SK-N-SH treated with all-trans-retinoic acid at 6 μM for 48 hours (cell line): ENCODE results near the gene PRSS58.

ENCODE experiments used
- ARNTL ChIP-seq: fragments of 450-650 bp; formaldehyde crosslinking; IDR thresholded peaks from 2 replicates; pipeline ENCODE4 v1.5.0; 2020; ENCODE audit warnings: low read depth, mild to moderate bottlenecking, moderate library complexity, borderline replicate concordance
- BACH2 ChIP-seq: fragments of 250-450 bp; sonication (Bioruptor Pico); IDR thresholded peaks from 2 replicates; pipeline ENCODE4 v1.9.0; 2021; ENCODE audit warnings: mild to moderate bottlenecking, borderline replicate concordance
- ESRRG ChIP-seq: fragments of 250-450 bp; sonication (Bioruptor Pico); IDR thresholded peaks from 2 replicates; pipeline ENCODE4 v1.6.1; 2021; ENCODE audit warnings: mild to moderate bottlenecking
- ISL1 ChIP-seq: fragments of 250-450 bp; sonication (Bioruptor Pico); IDR thresholded peaks from 2 replicates; pipeline ENCODE4 v2.1.2; 2022; ENCODE audit warnings: mild to moderate bottlenecking, moderate library complexity
- OSR1 ChIP-seq: fragments of 250-450 bp; sonication (Bioruptor Pico); IDR thresholded peaks from 2 replicates; pipeline ENCODE4 v1.8.0; 2022; ENCODE audit warnings: moderate library complexity, mild to moderate bottlenecking, inconsistent platforms
- RARB ChIP-seq: fragments of 250-450 bp; sonication (Bioruptor Pico); IDR thresholded peaks from 2 replicates; pipeline ENCODE4 v1.8.0; 2021; ENCODE audit warnings: mild to moderate bottlenecking, moderate library complexity
- SNAI2 ChIP-seq: fragments of 250-450 bp; sonication (Bioruptor Pico); IDR thresholded peaks from 2 replicates; pipeline ENCODE4 v1.5.0; 2020; ENCODE audit warnings: mild to moderate bottlenecking, moderate library complexity
- TCF4 ChIP-seq: fragments of 250-450 bp; sonication (Bioruptor Pico); IDR thresholded peaks from 2 replicates; pipeline ENCODE4 v1.8.0; 2021; ENCODE audit warnings: mild to moderate bottlenecking, moderate library complexity, borderline replicate concordance
- ZFP3 ChIP-seq: fragments of 250-450 bp; sonication (Bioruptor Pico); IDR thresholded peaks from 2 replicates; pipeline ENCODE4 v1.5.0; 2020; ENCODE audit warnings: mild to moderate bottlenecking, moderate library complexity
- ZNF565 ChIP-seq: fragments of 450-650 bp; formaldehyde crosslinking; conservative IDR thresholded peaks from 2 replicates; pipeline ENCODE4 v1.5.0; 2020; ENCODE audit warnings: low read depth, mild to moderate bottlenecking, moderate library complexity
- ZNF8 ChIP-seq: fragments of 450-650 bp; formaldehyde crosslinking; IDR thresholded peaks from 2 replicates; pipeline ENCODE4 v1.5.0; 2020; ENCODE audit warnings: mild to moderate bottlenecking, moderate library complexity
- TF ChIP-seq, protein P1 (sequence below): fragments of 250-450 bp; sonication (Bioruptor Pico); IDR thresholded peaks from 2 replicates; pipeline ENCODE4 v1.8.0; 2020; ENCODE audit warnings: mild to moderate bottlenecking, moderate library complexity, borderline replicate concordance

DNA sequence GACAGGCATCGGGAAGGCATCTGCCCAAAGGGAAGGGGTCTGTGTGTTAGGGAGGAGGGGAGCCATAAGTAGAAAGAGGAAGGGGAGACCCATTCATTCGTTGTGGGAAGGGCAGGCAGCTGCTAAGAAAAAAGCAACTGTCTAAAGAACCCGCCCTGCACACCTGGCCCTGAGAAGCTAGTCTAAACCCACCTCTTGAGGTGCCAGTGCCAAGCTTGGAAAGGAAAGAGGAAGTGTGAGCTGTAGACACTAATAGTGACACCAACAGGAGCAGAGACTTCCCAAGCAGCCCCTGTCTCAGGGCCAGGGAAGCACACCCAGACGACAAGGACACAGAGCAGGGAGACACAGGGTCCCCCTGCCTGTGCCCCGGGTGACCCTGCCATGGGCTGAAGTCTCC is 40.8 kb upstream of the PRSS58 start:
- TF ChIP-seq BACH2 (no peak), SNAI2 (no peak), TCF4 (CRISPR knock-in tag) (no peak), ZNF8 (CRISPR knock-in tag) (no peak), OSR1 (CRISPR knock-in tag) (no peak), ESRRG (no peak), ARNTL (no peak), RARB (CRISPR knock-in tag) (no peak), ZFP3 (CRISPR knock-in tag) (no peak), ZNF565 (CRISPR knock-in tag) (no peak), ISL1 (no peak)
- TF ChIP-seq, protein P1, sequence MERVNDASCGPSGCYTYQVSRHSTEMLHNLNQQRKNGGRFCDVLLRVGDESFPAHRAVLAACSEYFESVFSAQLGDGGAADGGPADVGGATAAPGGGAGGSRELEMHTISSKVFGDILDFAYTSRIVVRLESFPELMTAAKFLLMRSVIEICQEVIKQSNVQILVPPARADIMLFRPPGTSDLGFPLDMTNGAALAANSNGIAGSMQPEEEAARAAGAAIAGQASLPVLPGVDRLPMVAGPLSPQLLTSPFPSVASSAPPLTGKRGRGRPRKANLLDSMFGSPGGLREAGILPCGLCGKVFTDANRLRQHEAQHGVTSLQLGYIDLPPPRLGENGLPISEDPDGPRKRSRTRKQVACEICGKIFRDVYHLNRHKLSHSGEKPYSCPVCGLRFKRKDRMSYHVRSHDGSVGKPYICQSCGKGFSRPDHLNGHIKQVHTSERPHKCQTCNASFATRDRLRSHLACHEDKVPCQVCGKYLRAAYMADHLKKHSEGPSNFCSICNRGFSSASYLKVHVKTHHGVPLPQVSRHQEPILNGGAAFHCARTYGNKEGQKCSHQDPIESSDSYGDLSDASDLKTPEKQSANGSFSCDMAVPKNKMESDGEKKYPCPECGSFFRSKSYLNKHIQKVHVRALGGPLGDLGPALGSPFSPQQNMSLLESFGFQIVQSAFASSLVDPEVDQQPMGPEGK = no peak
